HG03097 (cell line): Measurements from ENCODE around the gene UCHL5.

Experiments used
- ATAC-seq: cut with Tn5 transposase; IDR thresholded peaks from one replicate; pipeline ENCODE4 v1.9.1; 2021; ENCODE audit not compliant: unreplicated experiment, low FRiP score

The UCHL5 gene

DNA sequence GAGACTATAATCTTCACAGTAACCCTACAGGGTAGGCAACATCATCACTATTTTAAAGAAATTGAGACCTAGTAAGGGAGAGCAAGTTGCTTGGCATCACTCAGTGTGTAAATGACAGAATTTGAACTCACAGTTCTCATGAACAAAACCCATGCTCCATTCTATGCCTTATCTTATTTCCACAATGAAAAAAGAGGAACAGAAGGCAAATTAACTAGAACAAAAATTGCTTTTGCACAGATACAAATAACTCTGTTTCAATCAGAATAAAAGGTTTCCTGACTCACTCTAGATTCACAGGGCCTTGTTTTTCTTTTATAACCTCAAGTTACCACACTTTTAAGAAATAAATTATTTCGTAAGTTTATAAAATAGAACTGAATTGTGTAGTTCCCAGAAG is 90.1 kb downstream of the UCHL5 start:
- no peak for ATAC-seq

- no peak for ATAC-seq
Observed at GRCh38 chr1:192968323-192968722, 90.8 kb downstream of the UCHL5 start.

- no peak for ATAC-seq
Observed at GRCh38 chr1:192967901-192968300, 91.3 kb downstream of the UCHL5 start.

DNA sequence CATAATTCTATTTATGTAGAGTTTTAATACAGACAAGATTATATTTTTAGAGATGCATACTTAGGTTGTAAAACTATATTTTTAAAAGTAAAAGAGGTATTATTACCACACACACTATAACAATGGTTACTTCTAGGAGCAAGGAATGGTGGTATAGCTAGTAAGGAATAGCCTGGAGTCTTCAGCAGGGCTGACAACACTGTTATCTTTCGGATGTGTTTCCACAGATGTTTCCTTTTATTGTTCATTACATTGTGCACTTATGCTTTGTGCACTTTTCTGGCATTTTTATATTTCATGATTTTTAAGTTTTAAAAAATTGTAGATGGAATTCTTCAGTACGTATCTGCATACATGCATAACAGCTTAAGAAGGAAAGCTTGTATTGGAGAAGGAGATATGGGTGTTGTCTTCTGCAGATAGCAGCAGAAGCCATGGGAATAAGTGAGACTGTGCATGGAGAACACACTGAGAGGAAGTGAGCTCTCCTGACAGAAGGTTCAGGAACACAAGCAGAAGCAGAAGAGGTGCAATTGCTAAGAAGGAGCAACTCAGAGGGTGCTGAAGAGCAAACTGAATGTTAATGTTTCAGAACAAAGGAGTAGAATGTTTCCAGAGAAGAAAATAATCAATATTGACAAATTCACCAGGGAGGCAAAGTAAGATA is 91.8 kb downstream of the UCHL5 start:
- no peak for ATAC-seq

DNA sequence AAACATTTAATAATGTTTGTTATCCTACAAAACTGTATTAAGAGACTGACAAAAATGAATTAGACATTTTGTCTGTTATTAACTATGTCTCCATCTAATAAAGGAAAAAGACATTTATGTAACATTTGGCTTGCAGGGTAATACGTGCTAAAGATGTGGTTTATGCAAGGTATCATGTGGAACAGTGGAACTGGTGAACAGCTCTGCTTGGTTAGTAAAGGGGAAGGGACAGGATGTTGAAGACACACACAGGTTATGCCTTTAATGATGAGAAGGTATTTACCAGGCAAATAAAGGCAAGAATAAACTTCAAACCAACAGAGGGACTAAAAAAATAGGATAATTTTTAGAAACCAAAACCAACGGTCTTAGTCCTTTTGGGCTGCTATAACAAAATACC is 93.1 kb downstream of the UCHL5 start:
- ATAC-seq, result no peak

DNA sequence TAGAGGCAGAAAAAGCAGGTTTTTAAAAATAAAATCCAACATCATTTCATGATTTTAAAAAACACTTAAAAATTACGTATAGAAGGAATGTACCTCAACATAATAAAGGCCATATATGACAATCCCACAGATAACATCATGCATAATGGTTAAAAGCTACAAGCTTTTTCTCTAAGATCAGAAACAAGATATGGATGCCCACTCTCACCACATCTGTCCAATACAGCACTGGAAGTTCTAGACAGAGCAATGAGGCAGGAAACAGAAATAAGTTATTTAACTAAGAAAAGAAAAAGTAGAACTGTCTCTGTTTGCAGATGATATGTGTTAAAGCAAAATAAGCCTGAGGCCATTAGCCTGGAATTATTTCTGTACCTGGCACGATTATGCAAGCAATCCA is 96.3 kb downstream of the UCHL5 start:
- no peak for ATAC-seq
